ENCODE data around the gene EMILIN1.
"Not testable (repeated sequence)": the region's sequence is repeated elsewhere in the genome, so short reads cannot be mapped to it uniquely, and the experiment has no call there.

EMILIN1 gene

GRCh38 chr2:27054721-27055120, 23.7 kb upstream of the EMILIN1 start:
- DNase-seq = no peak

DNA sequence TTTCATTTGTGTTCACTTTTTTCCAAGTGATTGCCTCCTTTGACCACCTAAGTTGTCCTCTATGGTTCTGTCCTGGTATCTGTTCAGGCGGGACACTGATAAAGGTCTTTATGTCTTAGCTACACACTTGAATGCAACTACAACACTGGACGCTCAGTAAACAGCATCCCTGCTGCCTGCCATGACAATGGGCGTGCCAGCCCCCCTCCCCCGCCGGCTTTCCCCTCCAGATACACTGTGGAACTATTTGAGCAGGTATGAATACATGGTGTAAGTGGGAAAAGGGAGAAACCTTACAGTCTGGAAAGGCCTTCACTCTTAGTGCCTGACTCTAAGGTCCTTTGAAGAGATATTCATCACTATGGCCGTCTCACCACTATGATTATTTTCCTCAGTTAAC, 21.2 kb upstream of the EMILIN1 start:
- no peak for DNase-seq

DNA sequence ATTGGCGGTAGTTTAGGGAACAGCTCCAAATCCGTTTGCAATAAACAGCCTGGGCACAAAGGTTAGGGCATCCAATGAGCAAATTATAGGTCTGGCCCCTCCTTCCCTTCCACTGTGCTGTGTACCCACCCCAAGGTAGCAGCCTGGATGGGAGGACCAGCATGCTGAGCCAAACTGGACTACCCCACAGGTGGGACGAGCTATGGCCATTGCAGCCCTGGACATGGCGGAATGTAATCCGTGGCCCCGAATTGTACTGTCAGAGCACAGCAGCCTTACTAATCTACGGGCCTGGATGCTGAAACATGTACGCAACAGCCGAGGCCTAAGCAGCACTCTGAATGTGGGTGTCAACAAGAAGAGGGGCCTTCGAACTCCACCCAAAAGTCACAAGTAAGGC, 20.2 kb upstream of the EMILIN1 start:
- DNase-seq = no peak

GRCh38 chr2:27059141-27059820, 19.1 kb upstream of the EMILIN1 start:
- DNase-seq = no peak

DNA sequence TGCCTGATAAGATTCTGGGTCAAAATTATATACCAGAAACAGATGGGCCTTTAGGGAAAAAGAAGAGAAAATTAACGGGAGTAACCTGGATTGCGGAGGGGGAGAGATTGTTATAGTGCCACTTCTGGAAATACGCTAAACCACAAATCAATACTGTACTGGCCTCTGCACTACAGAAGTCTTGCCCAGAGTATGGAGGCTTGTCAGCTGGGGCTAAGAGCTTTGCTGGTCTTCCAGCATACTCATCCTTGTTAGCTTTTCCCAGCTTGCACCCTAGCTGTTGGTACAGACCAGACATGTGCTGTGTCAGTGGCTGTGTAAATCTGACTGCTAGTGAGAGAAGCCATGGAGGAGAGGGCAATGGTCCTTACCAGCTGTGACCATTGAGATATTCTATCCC, 18.1 kb upstream of the EMILIN1 start:
- no peak for DNase-seq

DNA sequence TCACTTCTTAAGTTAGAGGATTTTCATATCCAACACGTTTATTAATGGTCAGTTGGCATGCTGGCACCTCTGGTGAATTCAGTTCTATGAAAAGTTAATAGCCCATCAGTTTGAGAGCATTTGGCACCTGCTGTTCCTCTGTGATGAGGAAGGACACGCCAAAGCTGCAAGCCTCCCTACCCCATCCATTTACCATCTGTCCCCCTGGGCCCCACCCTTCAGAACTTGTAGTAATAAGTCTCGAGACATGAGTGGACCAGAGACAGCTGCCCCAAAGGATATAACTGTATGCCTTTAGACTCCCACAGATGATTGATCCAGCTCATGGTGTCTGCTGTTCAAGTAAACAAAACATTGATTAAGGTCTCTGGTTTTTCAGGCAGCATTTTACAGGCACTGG, 13.3 kb upstream of the EMILIN1 start:
- no peak for DNase-seq

DNA sequence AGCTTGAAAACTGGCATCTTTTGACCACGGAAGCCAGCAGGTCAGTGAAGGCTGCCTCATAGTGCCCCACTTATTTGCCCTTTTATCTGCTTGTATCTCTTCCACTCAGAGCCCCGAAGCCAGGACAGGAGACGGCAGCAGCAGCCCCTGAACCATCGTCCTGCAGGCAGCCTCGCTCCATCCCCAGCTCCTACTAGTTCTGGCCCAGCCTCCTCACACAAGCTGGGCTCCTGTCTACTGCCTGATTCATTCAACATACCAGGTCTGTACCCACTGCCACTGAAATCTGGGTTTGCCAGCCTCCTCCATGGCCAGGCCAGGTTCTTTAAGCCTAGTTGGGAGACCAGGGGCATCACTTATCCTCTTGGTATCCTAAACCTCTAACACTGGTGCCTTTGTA, 11.0 kb upstream of the EMILIN1 start:
- no peak for DNase-seq

DNA sequence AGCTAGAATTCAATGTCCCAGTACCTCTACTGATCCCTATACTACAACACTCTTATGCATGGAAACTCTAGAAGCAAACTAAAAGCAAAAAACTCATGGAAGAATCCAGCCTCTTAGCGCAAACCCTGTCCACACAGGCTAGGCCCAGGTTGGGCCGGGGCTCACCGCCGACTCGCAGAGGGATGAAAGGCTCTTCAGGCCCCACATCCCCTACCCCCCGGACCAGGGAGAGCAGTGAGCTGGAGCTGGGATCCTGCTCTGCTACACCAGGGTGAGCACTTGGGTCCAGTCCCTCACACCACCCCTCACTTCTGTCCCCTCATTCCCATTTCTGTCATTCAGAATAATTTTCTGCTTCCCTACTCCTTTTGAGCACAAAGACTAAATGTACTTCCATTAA, 9.0 kb upstream of the EMILIN1 start:
- DNase-seq = no peak

- no peak for DNase-seq
Measured at GRCh38 chr2:27069961-27070618, 8.3 kb upstream of the EMILIN1 start.

GRCh38 chr2:27070653-27071276, 7.7 kb upstream of the EMILIN1 start:
- DNase-seq = no peak

DNA sequence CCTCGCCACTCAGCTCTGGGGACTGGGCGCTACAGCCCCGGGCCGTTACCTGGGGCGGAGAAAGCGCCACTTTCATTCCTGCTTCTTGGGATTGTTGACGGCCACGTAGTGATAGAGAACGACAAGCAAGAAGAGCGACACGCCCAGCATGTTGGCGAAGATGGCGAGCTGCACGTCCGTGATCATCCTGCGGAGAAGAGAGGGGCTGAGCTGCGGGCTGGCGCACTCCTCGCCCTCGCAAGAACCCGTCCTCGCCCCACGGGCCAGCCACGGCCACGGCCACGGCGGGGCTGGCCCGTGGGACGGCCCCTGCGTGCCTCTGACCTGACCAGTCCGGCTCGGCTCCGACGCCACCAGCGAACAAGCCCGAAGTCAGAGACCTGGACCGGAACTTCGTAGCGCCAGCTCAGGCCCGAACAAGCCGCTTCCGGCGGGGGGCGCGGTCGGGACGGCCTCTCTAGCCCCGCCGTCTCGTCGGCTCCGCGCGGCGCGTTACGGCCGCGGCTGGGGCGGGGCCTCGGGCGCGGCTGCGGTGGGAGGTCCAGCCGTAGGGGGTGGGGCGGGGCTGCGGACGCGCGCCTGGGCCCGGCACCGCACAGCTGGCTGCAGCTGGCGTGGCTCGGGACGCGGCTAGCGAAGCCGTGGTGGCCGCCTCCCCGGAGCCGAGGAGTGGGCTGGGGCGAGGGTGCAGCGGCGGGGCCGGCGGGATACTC, 7.0 kb upstream of the EMILIN1 start, which contains the start of gene OST4:
TSS of gene OST4 (minus strand) at position 378 of the 713 bp plus-strand sequence.
- DNase-seq = peak; percentile 91 to 94

DNA sequence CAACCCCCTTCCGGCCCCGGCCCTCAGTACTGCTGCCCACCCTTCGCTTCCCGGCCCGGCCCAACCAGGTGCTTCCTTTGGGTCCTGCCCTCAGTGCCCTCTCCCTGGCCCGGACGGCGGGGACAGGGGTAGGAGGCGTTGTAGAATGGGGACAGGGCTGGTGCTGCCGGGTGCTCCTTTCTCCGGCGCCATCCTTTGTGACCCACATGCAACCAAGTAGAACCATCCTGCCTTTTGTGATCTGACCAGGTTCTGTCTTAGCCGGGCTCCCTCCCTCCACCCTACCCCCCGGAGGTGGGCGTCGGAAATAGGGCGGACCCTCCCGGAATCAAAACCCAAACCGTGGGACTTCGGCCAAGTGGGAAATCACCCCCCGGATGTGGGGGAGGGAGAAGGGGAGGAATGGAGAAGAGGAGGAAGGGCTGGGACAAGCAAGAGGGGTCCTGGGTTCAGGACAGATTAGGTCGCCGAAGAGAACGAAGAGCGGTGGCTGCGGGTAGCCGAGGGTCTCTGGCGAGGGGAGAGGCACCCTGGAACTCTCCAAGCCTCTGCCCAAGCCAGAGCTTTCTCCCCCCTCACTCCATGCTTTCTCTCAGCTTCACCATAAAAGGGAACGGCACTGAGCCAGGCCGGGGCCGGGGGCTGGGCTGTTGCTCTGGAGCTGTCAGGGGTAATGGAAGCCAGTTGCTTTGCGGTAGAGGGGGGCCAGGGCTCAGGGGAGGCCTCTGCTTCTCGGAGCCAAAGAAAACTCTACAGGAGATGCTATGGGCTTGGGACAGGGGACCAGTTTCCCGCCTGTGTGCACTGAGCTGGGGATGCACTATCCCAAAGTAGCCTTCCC, 6.2 kb upstream of the EMILIN1 start:
- DNase-seq = peak; percentile 46 to 58

DNA sequence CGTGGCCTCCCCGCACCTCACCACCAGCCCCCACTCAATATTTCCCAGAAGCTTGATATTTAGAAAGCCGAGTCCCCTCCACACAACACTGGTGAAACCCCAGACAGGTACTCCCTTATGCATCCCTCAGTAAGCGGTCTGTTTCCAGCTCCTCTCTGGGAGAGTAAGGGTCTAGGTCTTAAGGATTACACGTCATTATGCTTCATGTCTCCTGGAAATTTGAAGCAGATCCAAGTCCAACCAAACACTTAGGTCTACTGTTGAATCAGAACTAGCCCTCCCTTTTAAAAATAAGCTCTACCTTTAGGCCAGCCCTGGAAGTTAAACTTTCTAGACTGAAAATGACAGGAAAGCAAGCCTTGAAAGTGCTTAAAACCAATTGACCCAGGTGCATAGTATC, 5.5 kb upstream of the EMILIN1 start:
- no peak for DNase-seq

DNA sequence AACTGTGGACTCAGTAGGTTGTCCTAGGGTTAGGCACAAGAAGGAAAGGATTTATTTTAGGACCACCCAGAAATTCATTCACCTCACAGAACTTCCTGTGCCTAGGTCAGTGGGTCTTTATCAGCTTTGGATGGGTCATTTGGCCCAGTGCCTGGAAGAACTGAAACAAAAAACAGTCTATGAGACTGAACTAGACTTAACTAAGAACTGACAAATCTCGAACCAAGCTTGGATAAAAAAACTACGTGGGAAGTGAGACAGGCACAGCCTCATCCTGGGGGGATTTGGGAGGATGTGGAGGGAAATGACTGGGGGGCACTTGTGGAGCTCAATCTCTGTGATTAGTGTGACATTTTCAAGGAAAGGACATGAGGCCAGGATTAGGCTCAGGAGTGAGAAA, 4.6 kb upstream of the EMILIN1 start:
- DNase-seq = no peak

DNA sequence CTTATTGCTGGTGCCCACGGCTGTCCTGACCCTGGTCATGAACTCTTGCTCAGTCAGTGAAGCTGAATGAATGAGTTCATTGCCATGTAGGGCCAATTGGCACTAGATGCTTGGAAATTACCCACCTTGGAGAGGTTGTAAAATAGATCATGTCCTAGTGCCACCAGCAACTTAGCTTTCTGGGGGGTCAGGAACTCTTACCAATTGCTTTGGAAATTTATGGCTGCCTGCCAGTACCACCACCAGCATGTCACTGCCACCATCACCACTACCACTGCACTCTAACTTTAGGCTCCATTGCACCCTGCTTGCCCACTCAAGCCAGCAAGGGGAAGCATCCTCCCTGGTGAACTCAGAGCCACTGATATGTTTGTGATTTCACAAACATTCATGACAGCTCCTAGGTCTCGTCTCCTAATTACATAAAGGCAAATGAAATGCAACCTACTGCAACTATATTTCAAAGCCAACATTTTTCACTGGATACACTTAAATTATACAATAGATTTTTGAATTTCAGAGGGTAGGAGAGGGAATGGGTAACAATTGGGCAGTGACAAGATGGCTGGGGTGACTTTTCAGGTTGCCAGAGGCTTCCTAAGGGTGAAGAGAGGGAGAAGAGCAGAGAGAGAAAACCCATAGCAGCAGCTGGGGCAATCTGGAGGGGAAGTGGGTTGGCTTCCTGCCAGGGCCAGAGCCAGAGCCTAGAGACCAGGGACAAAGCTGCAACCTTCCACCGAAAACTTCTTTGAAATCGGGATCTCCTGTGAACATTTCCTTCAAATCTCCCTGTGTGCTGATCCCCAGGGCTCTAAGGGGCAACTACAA, 3.5 kb upstream of the EMILIN1 start:
- peak; percentile 37 to 48 for DNase-seq

- DNase-seq = not testable (repeated sequence)
Measured at GRCh38 chr2:27075566-27075871, 2.9 kb upstream of the EMILIN1 start.

DNA sequence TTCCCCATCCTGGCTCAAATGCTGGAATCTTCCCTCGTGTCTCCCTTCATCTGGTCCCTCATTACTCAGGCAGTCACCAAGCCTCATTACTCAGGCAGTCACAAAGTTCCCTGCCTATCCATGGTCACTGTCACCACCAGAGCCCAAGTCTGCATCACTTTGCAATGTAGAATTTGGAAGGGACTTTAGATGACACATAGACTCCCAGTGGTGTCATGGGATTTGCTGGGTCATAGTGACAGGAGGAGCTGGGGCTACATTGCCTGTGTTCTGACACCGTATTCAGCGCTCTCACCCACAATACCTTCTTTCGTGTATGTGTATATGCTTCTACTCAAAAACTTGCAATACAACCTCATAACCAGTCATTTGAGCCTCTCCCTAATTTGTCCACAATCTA, 2.1 kb upstream of the EMILIN1 start:
- DNase-seq = no peak

- no peak for DNase-seq
Measured at GRCh38 chr2:27077231-27077630, 1.2 kb upstream of the EMILIN1 start.

DNA sequence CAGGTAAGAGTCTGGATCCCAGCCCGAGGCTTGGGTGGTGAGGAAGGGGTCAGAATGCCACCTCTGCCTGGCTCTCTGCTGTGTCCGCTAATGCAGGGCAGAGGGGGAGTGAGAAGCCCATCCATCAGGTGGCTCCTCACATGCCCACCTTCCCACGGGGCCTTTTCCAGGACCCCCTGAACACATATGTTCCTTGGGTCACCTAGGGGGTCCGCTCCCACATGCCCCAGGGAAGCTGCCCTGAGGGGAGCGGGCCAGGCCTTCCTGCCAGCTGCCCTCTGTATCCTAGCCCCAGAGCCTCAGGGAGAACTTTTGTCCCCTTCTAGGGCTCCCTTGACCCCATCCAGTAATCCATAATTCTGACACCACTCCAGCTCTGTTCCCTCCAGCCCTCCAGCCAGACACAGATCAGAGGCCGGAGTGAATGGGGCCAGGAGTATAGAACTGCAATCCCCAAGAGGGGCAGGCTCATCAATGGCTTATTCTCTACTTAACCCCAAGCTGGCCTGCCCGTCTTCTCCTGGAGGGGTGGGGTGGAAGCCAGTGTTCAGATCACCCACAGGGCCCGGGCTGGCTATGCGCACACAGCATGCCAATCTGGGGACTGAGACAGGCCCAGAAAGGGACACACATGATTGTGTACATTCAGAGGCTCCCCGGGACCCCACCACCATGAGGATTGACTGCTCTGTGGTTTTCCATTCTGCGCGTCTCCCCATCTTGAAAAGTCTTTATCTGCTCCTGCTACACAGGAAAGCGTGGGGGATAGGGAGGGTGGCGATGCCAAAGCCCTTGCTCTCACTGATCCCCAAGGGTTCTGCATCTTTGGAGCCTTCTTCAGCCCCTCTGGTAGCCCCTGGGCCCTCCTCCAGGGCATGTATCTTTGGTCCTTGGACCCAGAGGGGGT, 1.1 kb downstream of the EMILIN1 start:
- no peak for DNase-seq

- DNase-seq = no peak
Measured at GRCh38 chr2:27080140-27080469, 1.7 kb downstream of the EMILIN1 start.

- no peak for DNase-seq
Measured at GRCh38 chr2:27080603-27080936, 2.2 kb downstream of the EMILIN1 start.
